SK-N-SH (cell line): ENCODE measurements around the gene RCOR1. TPM values are rescaled to one million over a fixed set of nuclear protein-coding genes. Genes with fewer than 3 reads are reported as not detected.

Experiments
- CTCF ChIA-PET: fragments of 300-600, 350-600 bp; formaldehyde crosslinking; extraction: SDS; loops from one replicate; lab custom pipeline; 2021; lab: Yijun Ruan, JAX
- POLR2A ChIA-PET: fragments of 350-600 bp; sonication (Branson Sonifier 250); formaldehyde crosslinking; extraction: SDS; loops from one replicate; lab custom pipeline; 2020; ENCODE audit warnings: antibody characterized with exemption, inconsistent platforms; lab: Yijun Ruan, JAX
- DNase-seq: peaks from one replicate; pipeline ENCODE4 v3.0.0; 2012
- H2AFZ ChIP-seq: fragments of 200-600 bp; sonication (generic); 2 replicates; pipeline ENCODE4 v1.8.1; 2016; ENCODE audit warnings: antibody characterized with exemption, mild to moderate bottlenecking, low read depth
- H3F3A ChIP-seq: fragments of 200-600 bp; sonication (generic); replicated peaks from 2 replicates; pipeline ENCODE3; 2016; ENCODE audit warnings: antibody characterized with exemption, mild to moderate bottlenecking; ENCODE audit not compliant: insufficient read depth
- H3K27ac ChIP-seq, 2 experiments: fragments of 200-500 bp in 1 of 2; fragments of 200-600 bp in 1 of 2; sonication (Bioruptor generic) in 1 of 2; sonication (generic), shearing (Covaris generic) in 1 of 2; 2 replicates each; pipeline versions ENCODE4 v1.5.1 to v1.6.1; 2014 to 2016; ENCODE audit warnings: low read depth in 2 of 2, inconsistent platforms in 1 of 2, low read length in 1 of 2, mild to moderate bottlenecking in 1 of 2, mixed read lengths in 1 of 2
- H3K27me3 ChIP-seq: fragments of 200-600 bp; sonication (generic), shearing (Covaris generic); 2 replicates; pipeline ENCODE4 v1.6.1; 2016; ENCODE audit warnings: mixed run types; ENCODE audit not compliant: insufficient read depth
- H3K36me3 ChIP-seq, 2 experiments: fragments of 200-500 bp in 1 of 2; fragments of 200-600 bp in 1 of 2; sonication (Bioruptor generic) in 1 of 2; sonication (generic) in 1 of 2; replicated peaks in 1 of 2; 2 replicates each; pipeline versions ENCODE3 to v1.5.1; 2014 to 2016; ENCODE audit warnings: low read length in 1 of 2, mild to moderate bottlenecking in 1 of 2; ENCODE audit not compliant: insufficient read depth in 2 of 2, control insufficient read depth in 1 of 2
- H3K4me1 ChIP-seq, 2 experiments: fragments of 200-500 bp in 1 of 2; fragments of 200-600 bp in 1 of 2; sonication (Bioruptor generic) in 1 of 2; sonication (generic), shearing (Covaris generic) in 1 of 2; 2 replicates each; pipeline versions ENCODE4 v1.5.1 to v1.6.1; 2014 to 2016; ENCODE audit warnings: low read depth in 1 of 2, low read length in 1 of 2, mixed run types in 1 of 2; ENCODE audit not compliant: insufficient read depth in 2 of 2, control insufficient read depth in 1 of 2
- H3K4me2 ChIP-seq: fragments of 200-600 bp; sonication (generic), shearing (Covaris generic); 2 replicates; pipeline ENCODE4 v1.6.1; 2017; ENCODE audit warnings: mixed run types
- H3K4me3 ChIP-seq, 2 experiments: fragments of 200-500 bp in 1 of 2; fragments of 200-600 bp in 1 of 2; sonication (Bioruptor generic) in 1 of 2; sonication (generic), shearing (Covaris generic) in 1 of 2; 2 replicates each; pipeline versions ENCODE4 v1.5.1 to v1.8.1; 2014 to 2016; ENCODE audit warnings: low read depth in 2 of 2, inconsistent platforms in 1 of 2, low read length in 1 of 2, mild to moderate bottlenecking in 1 of 2, mixed read lengths in 1 of 2, moderate library complexity in 1 of 2
- H3K79me2 ChIP-seq: fragments of 200-600 bp; sonication (generic); 2 replicates; pipeline ENCODE4 v1.8.1; 2017; ENCODE audit warnings: mild to moderate bottlenecking; ENCODE audit not compliant: insufficient read depth
- H3K9ac ChIP-seq: fragments of 200-600 bp; sonication (generic); 2 replicates; pipeline ENCODE4 v1.6.1; 2017; ENCODE audit warnings: mixed run types
- H3K9me2 ChIP-seq: fragments of 200-600 bp; sonication (generic); 2 replicates; pipeline ENCODE4 v1.6.1; 2017; ENCODE audit warnings: mixed run types
- H3K9me3 ChIP-seq: fragments of 200-600 bp; sonication (generic); 2 replicates; pipeline ENCODE4 v1.6.1; 2017; ENCODE audit warnings: mixed run types, mild to moderate bottlenecking, moderate library complexity
- H4K20me1 ChIP-seq: fragments of 200-600 bp; sonication (generic); 2 replicates; pipeline ENCODE4 v1.6.1; 2017; ENCODE audit warnings: mild to moderate bottlenecking, mixed run types; ENCODE audit not compliant: insufficient read depth
- EP300 ChIP-seq, 2 experiments: IDR thresholded peaks; 2 replicates each; pipeline versions ENCODE4 v1.4.0 to v1.6.1; 2012; ENCODE audit warnings: borderline replicate concordance in 1 of 2, low read depth in 1 of 2, low read length in 1 of 2
- FOXM1 ChIP-seq: IDR thresholded peaks from 2 replicates; pipeline ENCODE4 v1.4.0; 2012; ENCODE audit warnings: low read depth, mild to moderate bottlenecking
- NFIC ChIP-seq: IDR thresholded peaks from 2 replicates; pipeline ENCODE4 v1.4.0; 2012; ENCODE audit warnings: borderline replicate concordance
- POLR2AphosphoS5 ChIP-seq: IDR thresholded peaks from 2 replicates; pipeline ENCODE4 v1.6.1; 2012; ENCODE audit warnings: low read depth, low read length
- RAD21 ChIP-seq: IDR thresholded peaks from 2 replicates; pipeline ENCODE4 v1.6.1; 2012; ENCODE audit warnings: mild to moderate bottlenecking, low read length
- RFX5 ChIP-seq: IDR thresholded peaks from 2 replicates; pipeline ENCODE4 v1.6.1; 2012; ENCODE audit warnings: mild to moderate bottlenecking, improper control_type of control experiment, low read length
- SMC3 ChIP-seq: IDR thresholded peaks from 2 replicates; pipeline ENCODE4 v1.6.1; 2012; ENCODE audit warnings: low read depth, low read length, improper control_type of control experiment
- WGBS: methylation state at CpG from one replicate; pipeline ENCODE4 v1.1.6; 2017; ENCODE audit warnings: low lambda C conversion rate; 5-methylcytosine and 5-hydroxymethylcytosine counted together
- polyA plus RNA-seq, 3 experiments: library from polyadenylated mRNA; depleted of rRNA; stranded (reverse); fragments of >200 nt; gene quantifications; 2 replicates each; pipeline ENCODE4 v1.2.3, GENCODE V29; 2012
- TF ChIP-seq, protein P1 (sequence below): IDR thresholded peaks from 2 replicates; pipeline ENCODE4; 2012
- TF ChIP-seq, protein P2 (sequence below): fragments of 150-350 bp; IDR thresholded peaks from 2 replicates; pipeline ENCODE4 v1.6.1; 2016; ENCODE audit warnings: mild to moderate bottlenecking, low read depth, low read length
- TF ChIP-seq, protein P3 (sequence below): fragments of 200-600 bp; sonication (generic); IDR thresholded peaks from 2 replicates; pipeline ENCODE4 v1.6.1; 2017; ENCODE audit warnings: antibody characterized with exemption, mild to moderate bottlenecking, moderate library complexity

The RCOR1 gene
- polyA plus RNA-seq, 1 of the 3 experiments (the other 2 are of a cell fraction), result 8.5 TPM

DNA sequence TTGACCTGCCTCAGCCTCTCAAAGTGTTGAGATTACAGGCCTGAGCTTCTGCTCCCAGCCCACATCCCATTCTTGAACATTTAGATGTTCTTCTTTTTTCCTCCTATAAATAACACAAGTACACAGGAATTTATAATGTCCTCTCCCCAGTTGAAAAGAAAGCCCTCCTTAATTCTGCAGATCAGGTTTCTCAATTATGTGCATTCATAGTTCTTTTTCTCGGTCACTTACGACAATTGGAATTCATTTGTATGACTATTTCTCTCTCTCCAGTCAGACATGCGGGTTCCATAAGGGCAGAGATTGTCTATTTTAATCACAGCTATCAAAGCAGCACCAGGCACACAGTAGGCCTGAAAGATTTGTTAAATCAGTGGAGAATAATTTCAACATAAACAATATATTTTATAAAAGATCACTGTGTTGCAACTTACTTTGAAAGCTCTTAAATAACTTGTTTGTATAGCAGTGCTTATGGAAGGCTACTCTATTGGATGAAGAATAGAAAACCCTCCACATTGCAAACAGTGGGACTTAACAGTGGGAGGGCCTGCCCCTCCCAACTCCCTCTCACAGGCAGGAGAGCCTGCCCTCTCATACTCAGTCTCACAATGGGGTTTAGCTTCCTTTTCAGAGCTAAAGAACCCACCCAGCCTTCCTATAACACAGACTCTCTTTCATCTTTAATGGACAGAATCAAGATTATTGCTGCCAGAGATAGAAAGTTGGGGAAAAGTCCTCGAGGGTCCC, 100.7 kb downstream of the RCOR1 start:
- Histone ChIP-seq H3K79me2 (peaks cover 66% of the 10 kb centered on the region), H3K4me1 (peaks cover 0 to 31% of the 10 kb centered on the region in 2 experiments; a peak in 3 of 4 replicates)
- POLR2A ChIA-PET, result no interaction called here

DNA sequence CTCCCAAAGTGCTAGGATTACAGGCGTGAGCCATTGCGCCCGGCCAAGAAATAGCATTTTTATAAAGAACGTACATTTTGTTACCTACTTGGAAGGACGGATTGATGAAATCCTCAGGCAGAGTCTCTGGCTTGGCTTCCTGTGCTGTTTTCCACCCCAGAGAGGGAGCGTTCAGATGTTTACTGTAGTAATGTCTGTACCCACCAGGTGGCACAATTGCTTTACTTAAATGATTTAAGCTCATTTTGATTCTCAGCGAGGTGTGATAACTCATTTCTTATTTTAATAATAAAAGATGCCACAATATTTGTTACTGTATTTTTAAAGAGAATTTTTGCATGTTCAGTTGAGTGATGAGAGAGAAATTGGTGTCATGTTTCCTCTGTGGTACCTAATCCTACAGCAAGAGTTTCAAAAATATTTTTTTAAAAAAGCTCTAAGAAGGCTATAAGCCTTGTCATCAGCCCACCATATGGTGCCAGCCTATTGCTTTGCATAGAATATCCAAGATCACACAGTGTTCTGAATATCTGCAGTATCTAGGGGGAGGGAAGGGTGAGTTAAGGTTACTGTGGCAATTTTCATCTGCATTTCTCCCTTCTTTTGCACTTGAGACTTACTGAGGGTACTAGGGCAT, 102.2 kb downstream of the RCOR1 start:
- CTCF ChIA-PET, result interaction anchor here (0.6 to 4.7 kb wide), 62 partner anchors 9 to 598 kb away, joined by 3 to 66 read pairs (median 4); partner anchors contain the start of gene AMN
- POLR2A ChIA-PET, result no interaction called here
- WGBS, result 10% methylated on average over 7 of the region's 7 CpGs

More for the DNA sequence above, 100.7 kb downstream of the RCOR1 start:
- Histone ChIP-seq H3K9me3 (no peaks in the 10 kb centered on the region), H3F3A (peaks cover 14% of the 10 kb centered on the region), H3K9ac (no peak overlapping the region), H3K27ac (no peak overlapping the region), H3K36me3 (peaks cover 0 to 4% of the 10 kb centered on the region in 2 experiments), H2AFZ (no peak overlapping the region), H4K20me1 (peaks cover 57% of the 10 kb centered on the region), H3K9me2 (no peaks in the 10 kb centered on the region), H3K4me3 (no peak overlapping the region), H3K4me2 (no peak overlapping the region), H3K27me3 (no peaks in the 10 kb centered on the region)
- TF ChIP-seq POLR2AphosphoS5 (no peak), EP300 (IDR thresholded peaks at IDR 0.05; ENCODE audit: borderline replicate concordance in 1 of 2, low read depth in 1 of 2, low read length in 1 of 2) (no peak), FOXM1 (no peak), NFIC (no peak), RFX5 (no peak)
- TF ChIP-seq, protein P1, sequence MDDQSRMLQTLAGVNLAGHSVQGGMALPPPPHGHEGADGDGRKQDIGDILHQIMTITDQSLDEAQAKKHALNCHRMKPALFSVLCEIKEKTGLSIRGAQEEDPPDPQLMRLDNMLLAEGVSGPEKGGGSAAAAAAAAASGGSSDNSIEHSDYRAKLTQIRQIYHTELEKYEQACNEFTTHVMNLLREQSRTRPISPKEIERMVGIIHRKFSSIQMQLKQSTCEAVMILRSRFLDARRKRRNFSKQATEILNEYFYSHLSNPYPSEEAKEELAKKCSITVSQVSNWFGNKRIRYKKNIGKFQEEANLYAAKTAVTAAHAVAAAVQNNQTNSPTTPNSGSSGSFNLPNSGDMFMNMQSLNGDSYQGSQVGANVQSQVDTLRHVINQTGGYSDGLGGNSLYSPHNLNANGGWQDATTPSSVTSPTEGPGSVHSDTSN, result no peak
- WGBS, result 89% methylated on average over 4 of the region's 4 CpGs
- CTCF ChIA-PET, result interaction anchor here (0.6 to 4.7 kb wide), 22 partner anchors 10 to 600 kb away, joined by 3 to 66 read pairs (median 4); no protein-coding TSS in a partner anchor
- DNase-seq, result no peak

More for the DNA sequence above, 102.2 kb downstream of the RCOR1 start:
- Histone ChIP-seq H3K27me3 (no peaks in the 10 kb centered on the region), H3K9ac (no peak overlapping the region), H2AFZ (no peak overlapping the region), H4K20me1 (peaks cover 48% of the 10 kb centered on the region), H3K9me3 (no peaks in the 10 kb centered on the region), H3K4me3 (no peak overlapping the region), H3K4me2 (no peak overlapping the region), H3F3A (peaks cover 14% of the 10 kb centered on the region), H3K27ac (no peak overlapping the region), H3K36me3 (peaks cover 0 to 4% of the 10 kb centered on the region in 2 experiments), H3K79me2 (peaks cover 58% of the 10 kb centered on the region), H3K4me1 (peaks cover 0 to 31% of the 10 kb centered on the region in 2 experiments; a peak in 3 of 4 replicates), H3K9me2 (no peaks in the 10 kb centered on the region)
- peak; percentile 73 for DNase-seq
- TF ChIP-seq, protein P2, sequence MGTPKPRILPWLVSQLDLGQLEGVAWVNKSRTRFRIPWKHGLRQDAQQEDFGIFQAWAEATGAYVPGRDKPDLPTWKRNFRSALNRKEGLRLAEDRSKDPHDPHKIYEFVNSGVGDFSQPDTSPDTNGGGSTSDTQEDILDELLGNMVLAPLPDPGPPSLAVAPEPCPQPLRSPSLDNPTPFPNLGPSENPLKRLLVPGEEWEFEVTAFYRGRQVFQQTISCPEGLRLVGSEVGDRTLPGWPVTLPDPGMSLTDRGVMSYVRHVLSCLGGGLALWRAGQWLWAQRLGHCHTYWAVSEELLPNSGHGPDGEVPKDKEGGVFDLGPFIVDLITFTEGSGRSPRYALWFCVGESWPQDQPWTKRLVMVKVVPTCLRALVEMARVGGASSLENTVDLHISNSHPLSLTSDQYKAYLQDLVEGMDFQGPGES, result no peak
- TF ChIP-seq, protein P3, sequence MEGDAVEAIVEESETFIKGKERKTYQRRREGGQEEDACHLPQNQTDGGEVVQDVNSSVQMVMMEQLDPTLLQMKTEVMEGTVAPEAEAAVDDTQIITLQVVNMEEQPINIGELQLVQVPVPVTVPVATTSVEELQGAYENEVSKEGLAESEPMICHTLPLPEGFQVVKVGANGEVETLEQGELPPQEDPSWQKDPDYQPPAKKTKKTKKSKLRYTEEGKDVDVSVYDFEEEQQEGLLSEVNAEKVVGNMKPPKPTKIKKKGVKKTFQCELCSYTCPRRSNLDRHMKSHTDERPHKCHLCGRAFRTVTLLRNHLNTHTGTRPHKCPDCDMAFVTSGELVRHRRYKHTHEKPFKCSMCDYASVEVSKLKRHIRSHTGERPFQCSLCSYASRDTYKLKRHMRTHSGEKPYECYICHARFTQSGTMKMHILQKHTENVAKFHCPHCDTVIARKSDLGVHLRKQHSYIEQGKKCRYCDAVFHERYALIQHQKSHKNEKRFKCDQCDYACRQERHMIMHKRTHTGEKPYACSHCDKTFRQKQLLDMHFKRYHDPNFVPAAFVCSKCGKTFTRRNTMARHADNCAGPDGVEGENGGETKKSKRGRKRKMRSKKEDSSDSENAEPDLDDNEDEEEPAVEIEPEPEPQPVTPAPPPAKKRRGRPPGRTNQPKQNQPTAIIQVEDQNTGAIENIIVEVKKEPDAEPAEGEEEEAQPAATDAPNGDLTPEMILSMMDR, result peak; percentile 79
- TF ChIP-seq EP300 (IDR thresholded peaks at IDR 0.05; ENCODE audit: borderline replicate concordance in 1 of 2, low read depth in 1 of 2, low read length in 1 of 2) (no peak), RAD21 (peak; percentile 85), SMC3 (peak; percentile 53; the same call in 1 of the 2 replicates)
